ENCODE results near the gene ZDHHC20.
"Not testable (repeated sequence)": the region's sequence is repeated elsewhere in the genome, so short reads cannot be mapped to it uniquely, and the experiment has no call there.

ZDHHC20 gene

DNA sequence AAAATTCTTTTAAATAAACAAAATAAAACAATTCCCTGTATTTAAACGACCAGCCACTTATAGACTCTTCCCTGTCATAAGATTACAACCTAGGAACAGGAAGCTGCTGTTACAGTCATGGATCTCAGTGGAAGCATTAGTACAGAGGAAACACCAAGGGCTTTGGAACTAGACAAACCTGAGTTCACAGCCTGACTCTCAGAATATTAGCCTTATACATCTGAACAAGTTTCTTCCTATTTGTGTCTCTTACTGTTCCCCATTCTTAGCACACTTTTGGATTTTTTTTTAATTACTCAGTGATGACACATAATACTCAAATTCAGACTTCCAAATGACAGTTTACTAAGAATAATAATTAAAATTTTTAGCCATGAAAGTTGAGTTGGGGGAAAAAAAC lies 46.1 kb downstream of the ZDHHC20 start:
- TF ChIP-seq POLR2A (IDR thresholded peaks at IDR 0.05; ENCODE audit: low read depth, low read length) (no peak), POLR2AphosphoS5 (IDR thresholded peaks at IDR 0.05; ENCODE audit: low read depth, low read length) (no peak), POU2F2 (IDR thresholded peaks at IDR 0.05; ENCODE audit: low read depth, low read length) (no peak), PAX5 (IDR thresholded peaks at IDR 0.05; ENCODE audit: insufficient read depth, low read length, severe bottlenecking) (no peak), SPI1 (IDR thresholded peaks at IDR 0.05; ENCODE audit: low read depth, low read length) (no peak), TAF1 (IDR thresholded peaks at IDR 0.05; ENCODE audit: low read depth, low read length) (no peak)
- FAIRE-seq, result no peak
- no peak for DNase-seq (ENCODE audit: insufficient read length, low spot score)

DNA sequence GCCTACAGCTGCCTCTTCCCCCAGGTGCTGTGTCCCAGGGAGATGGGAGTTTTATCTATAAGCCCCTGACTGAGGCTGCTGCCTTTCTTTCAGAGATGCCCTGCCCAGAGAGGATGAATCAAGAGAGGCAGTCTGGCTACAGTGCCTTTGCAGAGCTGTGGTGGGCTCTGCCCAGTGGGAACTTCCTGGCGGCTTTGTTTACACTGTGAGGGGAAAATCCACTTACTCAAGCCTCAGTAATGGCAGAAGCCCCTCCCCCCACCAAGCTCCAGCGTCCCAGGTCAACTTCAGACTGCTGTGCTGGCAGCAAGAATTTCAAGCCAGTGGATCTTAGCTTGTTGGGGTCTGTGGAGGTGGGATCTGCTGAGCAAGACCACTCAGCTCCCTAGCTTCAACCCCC lies 48.6 kb downstream of the ZDHHC20 start:
- DNase-seq (ENCODE audit: insufficient read length, low spot score); FAIRE-seq: not testable (repeated sequence)

DNA sequence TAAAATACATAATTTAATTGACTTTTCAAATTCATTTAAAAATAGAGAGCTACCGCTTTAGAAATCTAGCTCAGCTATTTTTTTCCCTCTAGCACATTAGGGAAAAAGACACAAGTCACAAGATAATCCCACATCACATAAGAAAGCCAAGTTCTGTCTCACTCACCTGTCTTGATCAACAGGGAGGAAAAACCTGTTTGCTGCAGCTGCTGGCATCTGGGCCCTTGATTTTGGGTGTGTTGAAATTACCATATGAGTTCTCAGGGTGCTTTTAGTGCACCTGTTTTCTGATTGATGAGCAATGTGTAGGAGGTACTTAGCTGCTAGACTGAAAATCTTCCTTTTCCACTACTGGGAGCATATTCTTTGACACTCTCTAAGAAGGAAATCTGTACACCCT lies 53.8 kb downstream of the ZDHHC20 start:
- no peak for FAIRE-seq

DNA sequence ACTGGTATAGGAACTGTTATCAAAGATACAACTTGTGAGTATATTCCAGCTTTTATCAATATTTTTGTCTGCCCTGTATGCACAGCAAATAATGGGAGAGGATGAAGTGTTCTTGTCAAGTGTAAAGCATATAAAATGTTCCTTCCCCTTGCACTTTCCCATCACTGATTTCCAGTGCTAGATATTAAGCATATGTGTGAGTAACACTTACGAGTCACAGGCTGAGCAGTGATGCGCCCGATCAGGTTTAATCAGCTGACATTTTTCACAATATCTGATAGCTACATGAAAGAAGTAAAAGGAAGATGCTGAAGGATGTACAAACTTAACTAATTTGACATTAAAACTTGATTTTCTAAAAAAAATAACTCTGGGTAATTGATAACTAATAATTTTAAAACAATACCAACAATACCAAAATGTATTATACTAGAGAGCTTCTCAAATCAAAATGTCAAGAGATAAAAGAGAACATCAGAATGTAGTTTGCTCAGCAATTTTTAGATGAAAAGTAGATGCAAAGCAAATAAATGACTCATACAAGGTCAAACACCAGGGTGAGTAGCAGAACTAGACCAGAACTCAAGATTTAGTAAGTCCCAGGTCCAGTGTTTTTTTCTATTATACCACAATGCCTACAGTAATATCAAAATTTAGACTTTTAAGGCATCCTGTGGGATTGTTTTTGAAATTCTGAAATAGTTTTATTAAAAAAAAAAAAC lies 56.4 kb downstream of the ZDHHC20 start:
- TF ChIP-seq PAX5 (IDR thresholded peaks at IDR 0.05; ENCODE audit: insufficient read depth, low read length, severe bottlenecking) (no peak), TAF1 (IDR thresholded peaks at IDR 0.05; ENCODE audit: low read depth, low read length) (no peak), POU2F2 (IDR thresholded peaks at IDR 0.05; ENCODE audit: low read depth, low read length) (no peak), SPI1 (IDR thresholded peaks at IDR 0.05; ENCODE audit: low read depth, low read length) (no peak), POLR2AphosphoS5 (IDR thresholded peaks at IDR 0.05; ENCODE audit: low read depth, low read length) (no peak), POLR2A (IDR thresholded peaks at IDR 0.05; ENCODE audit: low read depth, low read length) (no peak)
- FAIRE-seq (no peak), DNase-seq (ENCODE audit: insufficient read length, low spot score) (no peak)

More for the DNA sequence above, 53.8 kb downstream of the ZDHHC20 start:
- no peak for TF ChIP-seq SPI1 (IDR thresholded peaks at IDR 0.05; ENCODE audit: low read depth, low read length)
- TF ChIP-seq POLR2A (IDR thresholded peaks at IDR 0.05; ENCODE audit: low read depth, low read length), result no peak
- no peak for TF ChIP-seq POU2F2 (IDR thresholded peaks at IDR 0.05; ENCODE audit: low read depth, low read length)
- no peak for TF ChIP-seq PAX5 (IDR thresholded peaks at IDR 0.05; ENCODE audit: insufficient read depth, low read length, severe bottlenecking)
- no peak for TF ChIP-seq TAF1 (IDR thresholded peaks at IDR 0.05; ENCODE audit: low read depth, low read length)
- TF ChIP-seq POLR2AphosphoS5 (IDR thresholded peaks at IDR 0.05; ENCODE audit: low read depth, low read length), result no peak
- DNase-seq (ENCODE audit: insufficient read length, low spot score), result no peak

DNA sequence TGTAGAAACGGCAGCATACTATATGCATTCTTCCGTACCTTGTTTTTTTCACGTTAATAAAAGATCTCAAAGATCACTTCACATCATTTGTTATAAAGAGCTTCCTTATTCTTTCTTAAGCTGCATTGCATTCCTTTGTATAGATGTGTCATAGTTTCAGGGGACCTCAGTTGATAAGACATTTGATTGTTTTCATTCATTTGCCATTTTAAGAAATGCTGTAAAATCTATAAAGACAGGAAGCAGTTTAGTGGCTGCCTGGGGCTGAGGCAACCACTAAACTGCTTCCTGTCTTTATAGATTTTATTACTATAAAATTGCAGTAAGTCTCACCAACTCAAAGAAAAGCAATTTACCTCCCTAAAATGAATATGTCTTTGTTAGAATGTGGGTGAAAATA lies 59.4 kb downstream of the ZDHHC20 start:
- DNase-seq (ENCODE audit: insufficient read length, low spot score) (no peak), FAIRE-seq (no peak)
- TF ChIP-seq SPI1 (IDR thresholded peaks at IDR 0.05; ENCODE audit: low read depth, low read length) (no peak), PAX5 (IDR thresholded peaks at IDR 0.05; ENCODE audit: insufficient read depth, low read length, severe bottlenecking) (no peak), POU2F2 (IDR thresholded peaks at IDR 0.05; ENCODE audit: low read depth, low read length) (no peak), POLR2A (IDR thresholded peaks at IDR 0.05; ENCODE audit: low read depth, low read length) (no peak), TAF1 (IDR thresholded peaks at IDR 0.05; ENCODE audit: low read depth, low read length) (no peak), POLR2AphosphoS5 (IDR thresholded peaks at IDR 0.05; ENCODE audit: low read depth, low read length) (no peak)

DNA sequence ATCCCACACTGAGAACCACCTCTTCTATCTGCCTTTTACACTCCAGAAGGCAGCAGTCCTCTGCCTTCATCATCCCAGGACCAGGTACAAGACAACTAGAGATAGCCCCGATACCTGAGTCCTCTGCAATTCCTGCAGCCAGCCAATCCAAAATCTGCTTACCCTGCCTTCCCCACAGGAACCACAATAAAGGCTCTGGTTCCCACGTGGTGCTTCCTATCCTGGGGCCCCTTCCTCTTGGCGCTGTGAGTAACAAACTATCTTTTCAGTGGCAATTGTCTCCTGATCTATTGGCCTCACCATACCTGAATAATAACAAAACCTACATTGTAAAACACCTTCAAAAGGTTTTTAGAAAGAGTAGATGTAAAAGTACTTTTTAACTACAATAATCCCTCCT lies 63.1 kb downstream of the ZDHHC20 start:
- DNase-seq (ENCODE audit: insufficient read length, low spot score) (no peak), FAIRE-seq (no peak)
- TF ChIP-seq PAX5 (IDR thresholded peaks at IDR 0.05; ENCODE audit: insufficient read depth, low read length, severe bottlenecking) (no peak), TAF1 (IDR thresholded peaks at IDR 0.05; ENCODE audit: low read depth, low read length) (no peak), POU2F2 (IDR thresholded peaks at IDR 0.05; ENCODE audit: low read depth, low read length) (no peak), SPI1 (IDR thresholded peaks at IDR 0.05; ENCODE audit: low read depth, low read length) (no peak), POLR2A (IDR thresholded peaks at IDR 0.05; ENCODE audit: low read depth, low read length) (no peak)

DNA sequence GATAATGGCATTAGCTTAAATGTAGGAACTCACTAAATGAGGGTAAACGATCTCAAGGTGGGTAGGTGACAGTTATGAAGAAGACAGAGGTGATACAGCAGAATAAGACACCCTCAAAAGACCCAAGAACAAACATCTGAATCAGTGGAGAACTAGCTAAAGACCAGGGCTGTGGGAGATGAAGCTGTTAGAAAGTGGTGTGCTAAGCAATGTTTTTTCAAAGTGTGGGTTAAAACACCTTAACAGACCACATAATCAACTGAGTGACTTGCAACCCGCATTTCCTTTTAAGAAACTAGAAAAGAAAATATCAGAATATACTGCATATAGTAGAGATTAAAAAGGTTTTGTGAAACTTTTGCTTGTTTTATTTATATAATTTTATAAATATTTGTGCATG lies 70.0 kb downstream of the ZDHHC20 start:
- FAIRE-seq (no peak), DNase-seq (ENCODE audit: insufficient read length, low spot score) (no peak)
- TF ChIP-seq POLR2A (IDR thresholded peaks at IDR 0.05; ENCODE audit: low read depth, low read length), result no peak
- no peak for TF ChIP-seq TAF1 (IDR thresholded peaks at IDR 0.05; ENCODE audit: low read depth, low read length)
- no peak for TF ChIP-seq PAX5 (IDR thresholded peaks at IDR 0.05; ENCODE audit: insufficient read depth, low read length, severe bottlenecking)
- TF ChIP-seq POU2F2 (IDR thresholded peaks at IDR 0.05; ENCODE audit: low read depth, low read length), result no peak
- no peak for TF ChIP-seq SPI1 (IDR thresholded peaks at IDR 0.05; ENCODE audit: low read depth, low read length)
- TF ChIP-seq POLR2AphosphoS5 (IDR thresholded peaks at IDR 0.05; ENCODE audit: low read depth, low read length), result no peak

DNA sequence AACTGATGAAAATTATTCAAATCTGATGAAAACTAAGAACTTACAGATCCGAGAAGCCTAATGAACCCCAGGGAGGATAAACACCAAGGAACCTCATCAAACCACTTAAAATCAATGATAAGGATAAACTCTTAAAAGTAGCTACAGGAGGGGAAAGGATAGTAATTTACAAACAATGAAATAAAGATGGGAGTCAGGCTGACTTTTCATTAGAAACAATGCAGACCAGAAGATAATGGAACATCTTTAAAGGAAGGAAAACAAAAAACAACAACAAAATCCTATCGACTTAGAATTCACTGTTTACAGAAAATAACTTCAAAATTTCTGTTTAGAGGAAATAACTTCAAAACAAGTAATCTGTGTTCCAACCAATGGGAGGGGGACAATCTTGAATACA lies 73.4 kb downstream of the ZDHHC20 start:
- no peak for DNase-seq (ENCODE audit: insufficient read length, low spot score)
- no peak for FAIRE-seq
- TF ChIP-seq TAF1 (IDR thresholded peaks at IDR 0.05; ENCODE audit: low read depth, low read length) (no peak), POLR2A (IDR thresholded peaks at IDR 0.05; ENCODE audit: low read depth, low read length) (no peak), SPI1 (IDR thresholded peaks at IDR 0.05; ENCODE audit: low read depth, low read length) (no peak), POU2F2 (IDR thresholded peaks at IDR 0.05; ENCODE audit: low read depth, low read length) (no peak), PAX5 (IDR thresholded peaks at IDR 0.05; ENCODE audit: insufficient read depth, low read length, severe bottlenecking) (no peak), POLR2AphosphoS5 (IDR thresholded peaks at IDR 0.05; ENCODE audit: low read depth, low read length) (no peak)

DNA sequence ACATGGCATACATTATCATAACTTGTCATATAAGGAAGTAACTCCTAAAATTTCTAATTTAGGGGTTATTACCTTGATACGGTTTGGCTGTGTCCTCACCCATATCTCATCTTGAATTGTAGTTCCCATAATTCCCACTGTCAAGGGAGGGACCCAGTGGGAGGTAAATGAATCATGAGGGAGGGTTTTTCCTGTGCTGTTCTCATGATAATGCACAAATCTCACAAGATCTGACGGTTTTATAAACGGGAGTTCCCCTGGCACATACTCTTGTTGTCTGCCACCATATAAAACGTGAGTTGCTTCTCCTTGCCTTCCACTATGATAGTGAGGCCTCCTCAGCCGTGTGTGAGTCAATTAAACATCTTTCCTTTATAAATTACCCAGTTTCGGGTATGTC lies 76.0 kb downstream of the ZDHHC20 start:
- DNase-seq (ENCODE audit: insufficient read length, low spot score), result no peak
- FAIRE-seq, result no peak
- TF ChIP-seq SPI1 (IDR thresholded peaks at IDR 0.05; ENCODE audit: low read depth, low read length), result no peak
- TF ChIP-seq TAF1 (IDR thresholded peaks at IDR 0.05; ENCODE audit: low read depth, low read length), result no peak
- no peak for TF ChIP-seq PAX5 (IDR thresholded peaks at IDR 0.05; ENCODE audit: insufficient read depth, low read length, severe bottlenecking)
- TF ChIP-seq POLR2A (IDR thresholded peaks at IDR 0.05; ENCODE audit: low read depth, low read length), result no peak
- TF ChIP-seq POLR2AphosphoS5 (IDR thresholded peaks at IDR 0.05; ENCODE audit: low read depth, low read length), result no peak
- TF ChIP-seq POU2F2 (IDR thresholded peaks at IDR 0.05; ENCODE audit: low read depth, low read length), result no peak

DNA sequence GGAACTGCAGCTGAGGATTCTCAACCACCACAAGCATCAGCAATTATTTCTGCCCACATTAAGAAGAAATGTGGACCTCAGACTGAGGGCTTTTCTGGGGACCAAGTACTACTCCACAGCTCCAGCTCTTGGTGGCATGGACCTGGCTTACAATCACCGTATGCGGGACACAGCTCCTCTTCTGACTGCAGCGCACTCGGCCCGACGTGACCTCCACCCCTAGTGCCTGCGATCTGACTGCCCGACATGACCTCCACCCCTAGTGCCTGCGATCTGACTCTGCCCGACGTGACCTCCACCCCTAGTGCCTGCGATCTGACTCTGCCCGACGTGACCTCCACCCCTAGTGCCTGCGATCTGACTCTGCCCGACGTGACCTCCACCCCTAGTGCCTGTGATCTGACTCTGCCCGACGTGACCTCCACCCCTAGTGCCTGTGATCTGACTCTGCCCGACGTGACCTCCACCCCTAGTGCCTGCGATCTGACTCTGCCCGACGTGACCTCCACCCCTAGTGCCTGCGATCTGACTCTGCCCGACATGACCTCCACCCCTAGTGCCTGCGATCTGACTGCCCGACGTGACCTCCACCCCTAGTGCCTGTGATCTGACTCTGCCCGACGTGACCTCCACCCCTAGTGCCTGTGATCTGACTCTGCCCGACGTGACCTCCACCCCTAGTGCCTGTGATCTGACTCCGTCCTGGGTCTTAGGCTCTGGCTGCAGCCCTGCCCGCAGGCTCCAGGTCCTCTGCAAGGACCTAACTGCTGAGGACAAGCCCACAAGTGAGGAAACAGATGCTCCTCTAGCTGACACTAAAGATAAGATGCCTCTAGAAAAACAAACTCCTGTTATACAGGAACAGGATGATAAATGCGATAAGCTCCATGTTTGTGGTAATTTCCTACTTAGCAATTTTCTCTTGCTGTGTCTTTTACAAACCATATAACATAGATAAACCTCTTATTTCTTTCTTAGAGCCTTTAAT lies 81.8 kb downstream of the ZDHHC20 start:
- not testable (repeated sequence) for DNase-seq (ENCODE audit: insufficient read length, low spot score); FAIRE-seq

Measured in GM12891 (cell line).